PC-3 (cell line): ENCODE measurements around the gene DNER.

Experiments used
- EZH2 ChIP-seq: fragments of 300-600 bp; sonication (generic); IDR thresholded peaks from one replicate; pipeline ENCODE4 v1.6.1; 2017; ENCODE audit warnings: antibody characterized with exemption, mild to moderate bottlenecking, low read length; ENCODE audit not compliant: unreplicated experiment
- TF ChIP-seq, protein P1 (sequence below): fragments of 300-600 bp; sonication (generic); conservative IDR thresholded peaks from 2 replicates; pipeline ENCODE4 v1.5.1; 2017; ENCODE audit warnings: antibody characterized with exemption, low read depth, mild to moderate bottlenecking, low read length

GRCh38 chr2:229387866-229388265, 326.5 kb downstream of the DNER start:
- no peak for TF ChIP-seq EZH2
- TF ChIP-seq, protein P1, sequence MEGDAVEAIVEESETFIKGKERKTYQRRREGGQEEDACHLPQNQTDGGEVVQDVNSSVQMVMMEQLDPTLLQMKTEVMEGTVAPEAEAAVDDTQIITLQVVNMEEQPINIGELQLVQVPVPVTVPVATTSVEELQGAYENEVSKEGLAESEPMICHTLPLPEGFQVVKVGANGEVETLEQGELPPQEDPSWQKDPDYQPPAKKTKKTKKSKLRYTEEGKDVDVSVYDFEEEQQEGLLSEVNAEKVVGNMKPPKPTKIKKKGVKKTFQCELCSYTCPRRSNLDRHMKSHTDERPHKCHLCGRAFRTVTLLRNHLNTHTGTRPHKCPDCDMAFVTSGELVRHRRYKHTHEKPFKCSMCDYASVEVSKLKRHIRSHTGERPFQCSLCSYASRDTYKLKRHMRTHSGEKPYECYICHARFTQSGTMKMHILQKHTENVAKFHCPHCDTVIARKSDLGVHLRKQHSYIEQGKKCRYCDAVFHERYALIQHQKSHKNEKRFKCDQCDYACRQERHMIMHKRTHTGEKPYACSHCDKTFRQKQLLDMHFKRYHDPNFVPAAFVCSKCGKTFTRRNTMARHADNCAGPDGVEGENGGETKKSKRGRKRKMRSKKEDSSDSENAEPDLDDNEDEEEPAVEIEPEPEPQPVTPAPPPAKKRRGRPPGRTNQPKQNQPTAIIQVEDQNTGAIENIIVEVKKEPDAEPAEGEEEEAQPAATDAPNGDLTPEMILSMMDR, result no peak
